ENCODE data around the gene SUSD6.

Gene SUSD6

DNA sequence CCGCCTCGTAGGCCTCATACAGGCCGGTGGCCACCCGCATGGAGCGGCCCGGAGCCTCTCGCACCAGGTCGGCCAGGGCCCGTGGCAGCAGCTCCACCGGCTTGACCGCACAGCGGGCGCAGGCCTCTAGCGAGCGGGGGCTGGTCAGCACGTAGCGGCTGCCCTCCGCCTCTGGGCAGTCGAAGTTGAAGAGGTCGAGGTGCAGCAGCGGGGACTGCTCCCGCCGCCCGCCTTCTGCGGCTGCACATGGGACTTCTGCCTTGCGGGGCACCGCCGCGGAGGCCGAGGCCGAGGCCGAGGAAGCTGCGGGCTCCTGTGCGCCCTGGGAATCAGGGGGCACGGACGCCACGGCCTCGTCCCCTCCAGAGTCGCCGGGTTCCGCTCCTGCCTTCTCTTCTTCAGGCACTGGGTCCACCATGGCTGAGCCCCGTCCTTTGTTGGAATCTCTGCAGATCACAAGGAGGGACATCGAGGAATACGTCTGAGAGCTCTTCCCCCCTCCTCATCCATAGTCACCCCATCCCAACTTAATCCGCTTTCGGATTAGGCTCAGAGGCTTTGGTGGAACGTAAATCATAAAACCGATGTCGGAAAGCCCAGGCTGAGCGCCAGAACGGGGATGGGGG is 38.1 kb upstream of the SUSD6 start:
- Histone ChIP-seq H3K4me1 (ENCODE audit: control insufficient read depth in 2 of 2, insufficient read depth in 1 of 2, low read depth in 1 of 2, low read length in 2 of 2) (peaks cover 4 to 10% of the 10 kb centered on the region in 2 donors), H3K79me1 (ENCODE audit: low read depth, low read length) (peaks cover 20% of the 10 kb centered on the region), H3K27me3 (ENCODE audit: control insufficient read depth in 3 of 3, insufficient read depth in 3 of 3, low read depth in 1 of 3, low read length in 3 of 3) (no peaks in the 10 kb centered on the region), H3K27ac (replicated peaks; ENCODE audit: low read length) (peak overlapping the region; percentile 100), H2BK5ac (ENCODE audit: low read length) (peak overlapping the region; percentile 93), H2BK120ac (ENCODE audit: low read depth, low read length) (peak overlapping the region; percentile 100), H3K23ac (ENCODE audit: low read depth, low read length, poor library complexity) (peak overlapping the region; percentile 71), H2AK5ac (ENCODE audit: low read depth, low read length) (peak overlapping the region; percentile 100), H3K4ac (ENCODE audit: low read length) (peak overlapping the region; percentile 99), H4K8ac (ENCODE audit: low read depth, low read length) (peak overlapping the region; percentile 99), H3K4me3 (ENCODE audit: low read length in 2 of 2) (peak overlapping the region in 1 of 2 donors; percentile 80), H3K14ac (ENCODE audit: low read length) (no peak overlapping the region), H3K4me2 (ENCODE audit: insufficient read depth, low read length, poor library complexity, severe bottlenecking) (peak overlapping the region; percentile 73), H4K91ac (ENCODE audit: low read depth, low read length, poor library complexity) (peak overlapping the region; percentile 99), H3K9ac (ENCODE audit: low read depth, low read length, poor library complexity) (peak overlapping the region; percentile 45), H2BK12ac (ENCODE audit: low read length) (peak overlapping the region; percentile 96), H3K18ac (ENCODE audit: low read length) (peak overlapping the region; percentile 100), H3K9me3 (replicated peaks in 1 of 2; ENCODE audit: control insufficient read depth in 2 of 2, insufficient read depth in 1 of 2, low read depth in 1 of 2, low read length in 2 of 2) (peaks cover 7 to 20% of the 10 kb centered on the region in 2 donors), H3K36me3 (replicated peaks in 1 of 2; ENCODE audit: control insufficient read depth in 2 of 2, insufficient read depth in 2 of 2, low read length in 2 of 2) (peaks cover 22 to 29% of the 10 kb centered on the region in 2 donors), H2BK15ac (ENCODE audit: low read length) (peak overlapping the region; percentile 97), H2AFZ (ENCODE audit: low read length) (peak overlapping the region; percentile 96)
- WGBS, 2 donors (ENCODE audit: extremely low coverage in 2 of 2, insufficient read length in 2 of 2, insufficient replicate concordance in 1 of 2): no CpG with 5 or more reads among the region's 51 CpGs
- DNase-seq (ENCODE audit: low spot score): no peak

DNA sequence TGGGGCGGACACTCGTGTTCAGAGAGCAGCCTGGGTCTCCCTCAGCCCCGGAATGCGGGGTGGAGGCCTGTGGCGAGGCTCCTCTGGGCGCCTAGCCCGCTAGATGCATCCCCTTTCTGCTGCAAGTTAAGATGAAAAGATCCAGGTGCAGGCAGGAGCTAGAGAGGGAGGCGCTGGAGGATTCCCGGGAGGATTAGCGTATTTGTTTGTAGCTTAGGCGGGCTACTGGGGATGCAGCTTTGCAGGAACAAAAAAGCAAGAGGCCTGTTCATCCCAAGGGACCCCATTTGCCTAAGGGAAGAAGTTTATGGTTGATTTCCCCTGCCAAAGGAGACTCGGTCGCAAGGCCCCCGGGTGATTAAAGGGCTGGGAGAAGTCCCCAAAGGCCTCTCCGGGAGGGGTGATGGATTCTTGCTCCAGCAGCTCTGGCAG is 37.5 kb upstream of the SUSD6 start:
- H3K4ac ChIP-seq (ENCODE audit: low read length): no peak overlapping the region
- no peak overlapping the region for H2BK12ac ChIP-seq (ENCODE audit: low read length)
- H2BK120ac ChIP-seq (ENCODE audit: low read depth, low read length): peak overlapping the region; percentile 100
- peak overlapping the region; percentile 96 for H2AFZ ChIP-seq (ENCODE audit: low read length)
- H3K36me3 ChIP-seq (replicated peaks in 1 of 2; ENCODE audit: control insufficient read depth in 2 of 2, insufficient read depth in 2 of 2, low read length in 2 of 2): peaks cover 22 to 29% of the 10 kb centered on the region in 2 donors
- peak overlapping the region; percentile 100 for H2BK5ac ChIP-seq (ENCODE audit: low read length)
- peak; percentile 88 for DNase-seq (ENCODE audit: low spot score)
- H3K79me1 ChIP-seq (ENCODE audit: low read depth, low read length): peaks cover 20% of the 10 kb centered on the region
- H3K27ac ChIP-seq (replicated peaks; ENCODE audit: low read length): peak overlapping the region; percentile 100
- H2AK5ac ChIP-seq (ENCODE audit: low read depth, low read length): peak overlapping the region; percentile 100
- H2BK15ac ChIP-seq (ENCODE audit: low read length): no peak overlapping the region
- peak overlapping the region; percentile 100 for H3K18ac ChIP-seq (ENCODE audit: low read length)
- WGBS, 2 donors (ENCODE audit: extremely low coverage in 2 of 2, insufficient read length in 2 of 2, insufficient replicate concordance in 1 of 2): no CpG with 5 or more reads among the region's 15 CpGs
- H4K8ac ChIP-seq (ENCODE audit: low read depth, low read length): no peak overlapping the region
- no peak overlapping the region for H3K9ac ChIP-seq (ENCODE audit: low read depth, low read length, poor library complexity)
- peak overlapping the region; percentile 80 to 82 for H3K4me3 ChIP-seq (ENCODE audit: low read length in 2 of 2)
- peak overlapping the region; percentile 73 for H3K4me2 ChIP-seq (ENCODE audit: insufficient read depth, low read length, poor library complexity, severe bottlenecking)
- peaks cover 4 to 10% of the 10 kb centered on the region in 2 donors for H3K4me1 ChIP-seq (ENCODE audit: control insufficient read depth in 2 of 2, insufficient read depth in 1 of 2, low read depth in 1 of 2, low read length in 2 of 2)
- H3K9me3 ChIP-seq (replicated peaks in 1 of 2; ENCODE audit: control insufficient read depth in 2 of 2, insufficient read depth in 1 of 2, low read depth in 1 of 2, low read length in 2 of 2): peaks cover 7 to 20% of the 10 kb centered on the region in 2 donors
- H3K27me3 ChIP-seq (ENCODE audit: control insufficient read depth in 3 of 3, insufficient read depth in 3 of 3, low read depth in 1 of 3, low read length in 3 of 3): no peaks in the 10 kb centered on the region
- H3K14ac ChIP-seq (ENCODE audit: low read length): no peak overlapping the region
- no peak overlapping the region for H3K23ac ChIP-seq (ENCODE audit: low read depth, low read length, poor library complexity)
- peak overlapping the region; percentile 99 for H4K91ac ChIP-seq (ENCODE audit: low read depth, low read length, poor library complexity)

DNA sequence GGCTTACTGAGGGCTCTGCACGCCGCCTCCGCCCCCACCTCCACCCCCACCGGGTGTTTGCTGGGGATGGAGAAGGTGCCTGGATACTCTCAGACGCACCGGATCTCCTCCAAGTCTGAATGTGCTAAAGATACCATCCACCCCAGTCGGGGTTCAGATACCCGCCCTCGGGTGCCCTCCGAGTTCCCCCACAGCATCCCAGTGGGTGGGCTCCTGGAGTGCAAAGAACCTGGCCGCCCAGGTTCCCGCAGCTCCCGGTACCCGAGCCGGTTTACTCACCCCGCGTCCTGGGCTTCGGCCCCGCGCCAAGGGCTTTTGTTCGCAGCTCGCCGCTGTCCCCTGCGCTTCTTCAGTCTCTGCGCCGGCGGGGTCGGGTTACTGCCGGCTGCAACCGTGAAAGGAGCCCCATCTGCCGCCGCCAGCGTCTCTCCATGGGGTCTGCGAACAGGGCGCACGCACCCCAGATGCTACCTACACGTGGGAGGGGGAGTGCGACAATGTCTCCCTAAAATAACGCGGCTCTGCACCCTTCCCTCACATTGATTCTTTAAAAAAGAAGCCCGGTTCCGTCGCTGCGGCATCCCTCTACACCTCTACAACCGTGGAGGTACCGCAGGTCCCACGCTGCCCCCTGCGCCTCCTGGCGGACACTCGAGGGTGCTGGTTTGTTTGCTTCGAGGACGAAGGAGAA is 37.0 kb upstream of the SUSD6 start, which contains the start of gene CCDC177:
Gene CCDC177 (minus strand): TSS at position 609 of the 691 bp plus-strand sequence. CDS start 1,249 bp downstream, outside the sequence.
- peak within 1 kb of the TSS; percentile 22 for H2BK15ac ChIP-seq (ENCODE audit: low read length)
- peak within 1 kb of the TSS; percentile 96 for H2AFZ ChIP-seq (ENCODE audit: low read length)
- DNase-seq (ENCODE audit: low spot score): peak; percentile 79
- peak within 1 kb of the TSS; percentile 73 for H3K4me2 ChIP-seq (ENCODE audit: insufficient read depth, low read length, poor library complexity, severe bottlenecking)
- H4K8ac ChIP-seq (ENCODE audit: low read depth, low read length): peak within 1 kb of the TSS; percentile 99
- peak within 1 kb of the TSS; percentile 100 for H3K18ac ChIP-seq (ENCODE audit: low read length)
- peak within 1 kb of the TSS; percentile 80 to 82 for H3K4me3 ChIP-seq (ENCODE audit: low read length in 2 of 2)
- H3K23ac ChIP-seq (ENCODE audit: low read depth, low read length, poor library complexity): peak within 1 kb of the TSS; percentile 8
- peaks cover 7 to 20% of the 10 kb centered on the region in 2 donors for H3K9me3 ChIP-seq (replicated peaks in 1 of 2; ENCODE audit: control insufficient read depth in 2 of 2, insufficient read depth in 1 of 2, low read depth in 1 of 2, low read length in 2 of 2)
- H3K9ac ChIP-seq (ENCODE audit: low read depth, low read length, poor library complexity): peak within 1 kb of the TSS; percentile 84
- no CpG with 5 or more reads among the region's 52 CpGs for WGBS, 2 donors (ENCODE audit: extremely low coverage in 2 of 2, insufficient read length in 2 of 2, insufficient replicate concordance in 1 of 2)
- H3K27ac ChIP-seq (replicated peaks; ENCODE audit: low read length): peak within 1 kb of the TSS; percentile 100
- H3K14ac ChIP-seq (ENCODE audit: low read length): no peak within 1 kb of the TSS
- H3K4ac ChIP-seq (ENCODE audit: low read length): peak within 1 kb of the TSS; percentile 80
- peak within 1 kb of the TSS; percentile 93 for H2BK12ac ChIP-seq (ENCODE audit: low read length)
- peaks cover 4 to 10% of the 10 kb centered on the region in 2 donors for H3K4me1 ChIP-seq (ENCODE audit: control insufficient read depth in 2 of 2, insufficient read depth in 1 of 2, low read depth in 1 of 2, low read length in 2 of 2)
- H3K79me1 ChIP-seq (ENCODE audit: low read depth, low read length): peaks cover 20% of the 10 kb centered on the region
- H3K36me3 ChIP-seq (replicated peaks in 1 of 2; ENCODE audit: control insufficient read depth in 2 of 2, insufficient read depth in 2 of 2, low read length in 2 of 2): peaks cover 22 to 29% of the 10 kb centered on the region in 2 donors
- H2BK120ac ChIP-seq (ENCODE audit: low read depth, low read length): peak within 1 kb of the TSS; percentile 100
- H2BK5ac ChIP-seq (ENCODE audit: low read length): peak within 1 kb of the TSS; percentile 100
- peak within 1 kb of the TSS; percentile 100 for H2AK5ac ChIP-seq (ENCODE audit: low read depth, low read length)
- H4K91ac ChIP-seq (ENCODE audit: low read depth, low read length, poor library complexity): peak within 1 kb of the TSS; percentile 99
- no peaks in the 10 kb centered on the region for H3K27me3 ChIP-seq (ENCODE audit: control insufficient read depth in 3 of 3, insufficient read depth in 3 of 3, low read depth in 1 of 3, low read length in 3 of 3)

DNA sequence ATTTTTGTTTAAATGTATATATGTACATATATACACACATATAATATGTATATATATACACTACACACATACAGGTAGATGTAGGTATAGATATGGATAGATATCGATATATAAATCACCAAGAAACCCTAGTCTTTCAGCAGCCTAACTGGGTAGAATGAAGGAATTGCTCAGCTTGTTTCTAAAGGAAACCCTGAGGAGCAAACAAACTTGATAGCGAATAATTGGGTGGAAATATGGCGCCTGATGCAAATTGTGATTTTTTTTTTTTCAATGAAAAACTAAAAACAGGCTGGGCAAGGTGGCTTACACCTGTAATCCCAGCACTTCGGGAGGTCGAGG is 36.5 kb upstream of the SUSD6 start:
- no peak overlapping the region for H3K4ac ChIP-seq (ENCODE audit: low read length)
- DNase-seq (ENCODE audit: low spot score): no peak
- no peak overlapping the region for H3K14ac ChIP-seq (ENCODE audit: low read length)
- H3K9ac ChIP-seq (ENCODE audit: low read depth, low read length, poor library complexity): no peak overlapping the region
- H2BK120ac ChIP-seq (ENCODE audit: low read depth, low read length): no peak overlapping the region
- H3K4me1 ChIP-seq (ENCODE audit: control insufficient read depth in 2 of 2, insufficient read depth in 1 of 2, low read depth in 1 of 2, low read length in 2 of 2): peaks cover 4 to 9% of the 10 kb centered on the region in 2 donors
- H3K18ac ChIP-seq (ENCODE audit: low read length): peak overlapping the region; percentile 28
- H4K8ac ChIP-seq (ENCODE audit: low read depth, low read length): no peak overlapping the region
- no peak overlapping the region for H3K4me2 ChIP-seq (ENCODE audit: insufficient read depth, low read length, poor library complexity, severe bottlenecking)
- H3K36me3 ChIP-seq (replicated peaks in 1 of 2; ENCODE audit: control insufficient read depth in 2 of 2, insufficient read depth in 2 of 2, low read length in 2 of 2): peaks cover 18 to 28% of the 10 kb centered on the region in 2 donors
- no CpG with 5 or more reads among the region's 5 CpGs for WGBS, 2 donors (ENCODE audit: extremely low coverage in 2 of 2, insufficient read length in 2 of 2, insufficient replicate concordance in 1 of 2)
- peak overlapping the region; percentile 96 for H2AFZ ChIP-seq (ENCODE audit: low read length)
- H2BK15ac ChIP-seq (ENCODE audit: low read length): no peak overlapping the region
- H3K4me3 ChIP-seq (ENCODE audit: low read length in 2 of 2): peak overlapping the region in 1 of 2 donors; percentile 80
- no peak overlapping the region for H2BK12ac ChIP-seq (ENCODE audit: low read length)
- H2AK5ac ChIP-seq (ENCODE audit: low read depth, low read length): no peak overlapping the region
- H2BK5ac ChIP-seq (ENCODE audit: low read length): no peak overlapping the region
- no peak overlapping the region for H3K23ac ChIP-seq (ENCODE audit: low read depth, low read length, poor library complexity)
- no peak overlapping the region for H3K27ac ChIP-seq (replicated peaks; ENCODE audit: low read length)
- H3K79me1 ChIP-seq (ENCODE audit: low read depth, low read length): peaks cover 20% of the 10 kb centered on the region
- peaks cover 7 to 20% of the 10 kb centered on the region in 2 donors for H3K9me3 ChIP-seq (replicated peaks in 1 of 2; ENCODE audit: control insufficient read depth in 2 of 2, insufficient read depth in 1 of 2, low read depth in 1 of 2, low read length in 2 of 2)
- no peaks in the 10 kb centered on the region for H3K27me3 ChIP-seq (ENCODE audit: control insufficient read depth in 3 of 3, insufficient read depth in 3 of 3, low read depth in 1 of 3, low read length in 3 of 3)
- H4K91ac ChIP-seq (ENCODE audit: low read depth, low read length, poor library complexity): no peak overlapping the region
